GM18909 (cell line): ENCODE results near the gene SND1.
"Not testable (repeated sequence)": the region's sequence is repeated elsewhere in the genome, so short reads cannot be mapped to it uniquely, and the experiment has no call there.

ENCODE experiments used
- ATAC-seq: cut with Tn5 transposase; IDR thresholded peaks from one replicate; pipeline ENCODE4 v1.9.1; 2021; ENCODE audit warnings: mild to moderate bottlenecking; ENCODE audit not compliant: unreplicated experiment, poor library complexity

The SND1 gene

GRCh38 chr7:127819975-127820731 lies 168.2 kb downstream of the SND1 start:
- no peak for ATAC-seq

- no peak for ATAC-seq
Measured at GRCh38 chr7:127820732-127821085, 168.7 kb downstream of the SND1 start.

- ATAC-seq, result no peak
Measured at GRCh38 chr7:127821146-127821545, 169.2 kb downstream of the SND1 start.

GRCh38 chr7:127822822-127823508 lies 171.0 kb downstream of the SND1 start:
- no peak for ATAC-seq

- no peak for ATAC-seq
Measured at GRCh38 chr7:127824682-127825081, 172.7 kb downstream of the SND1 start.

- no peak for ATAC-seq
Measured at GRCh38 chr7:127828843-127829500, 177.0 kb downstream of the SND1 start.

GRCh38 chr7:127831318-127832219 lies 179.6 kb downstream of the SND1 start:
- no peak for ATAC-seq

- ATAC-seq, result no peak
Measured at GRCh38 chr7:127832592-127832991, 180.6 kb downstream of the SND1 start.

GRCh38 chr7:127833641-127834040 lies 181.6 kb downstream of the SND1 start:
- no peak for ATAC-seq

- no peak for ATAC-seq
Measured at GRCh38 chr7:127835679-127836078, 183.7 kb downstream of the SND1 start.

- ATAC-seq, result not testable (repeated sequence)
Measured at GRCh38 chr7:127837816-127838410, 185.9 kb downstream of the SND1 start.

- ATAC-seq, result no peak
Measured at GRCh38 chr7:127838816-127839415, 186.9 kb downstream of the SND1 start.

- ATAC-seq, result no peak
Measured at GRCh38 chr7:127840226-127840951, 188.4 kb downstream of the SND1 start.

GRCh38 chr7:127844165-127844564 lies 192.2 kb downstream of the SND1 start:
- ATAC-seq, result no peak

- ATAC-seq, result no peak
Measured at GRCh38 chr7:127844707-127845331, 192.8 kb downstream of the SND1 start.

GRCh38 chr7:127845522-127846214 lies 193.7 kb downstream of the SND1 start:
- no peak for ATAC-seq

GRCh38 chr7:127847641-127848040 lies 195.6 kb downstream of the SND1 start:
- no peak for ATAC-seq

- ATAC-seq, result no peak
Measured at GRCh38 chr7:127848241-127848640, 196.2 kb downstream of the SND1 start.
